CD4-positive, alpha-beta T cell (primary cell): ENCODE results near the gene FDXR. TPM values are rescaled to one million over a fixed set of nuclear protein-coding genes. Genes with fewer than 3 reads are reported as not detected.

Experiments used
- ATAC-seq: fragments of 200-7000 bp; cut with Tn5 transposase; one replicate; pipeline ENCODE4 v1.10.0; 2022; ENCODE audit warnings: mild to moderate bottlenecking; ENCODE audit not compliant: poor library complexity
- CTCF ChIA-PET: fragments of 350-600 bp; sonication (Branson Sonifier 250); formaldehyde crosslinking; loops from one replicate; lab custom pipeline; 2021; ENCODE audit warnings: antibody characterized with exemption, inconsistent platforms; lab: Charles Lee
- POLR2A ChIA-PET: fragments of 350-600 bp; sonication (Branson Sonifier 250); formaldehyde crosslinking; loops from one replicate; lab custom pipeline; 2021; ENCODE audit warnings: antibody characterized with exemption, inconsistent platforms; lab: Charles Lee
- DNase-seq, 14 experiments: peaks; one replicate each; pipeline ENCODE4 v3.0.0-alpha.2; 2013 to 2020; ENCODE audit warnings: mixed read lengths in 2 of 14
- H3K27ac ChIP-seq, 2 donors: one replicate each; pipeline versions ENCODE4 v1.5.1 to v1.7.0; 2013; ENCODE audit warnings: low read length in 2 of 2, low read depth in 1 of 2, mild to moderate bottlenecking in 1 of 2
- H3K27me3 ChIP-seq, 2 experiments: 1 replicate in 1 of 2; 2 replicates in 1 of 2; pipeline versions ENCODE4 v1.6.1 to v1.7.0; 2013; ENCODE audit warnings: low read length in 2 of 2, control low read depth in 1 of 2, mild to moderate bottlenecking in 1 of 2, moderate library complexity in 1 of 2; ENCODE audit not compliant: insufficient read depth in 2 of 2, control insufficient read depth in 1 of 2
- H3K36me3 ChIP-seq: one replicate; pipeline ENCODE4 v1.6.1; 2013; ENCODE audit warnings: low read length, control low read depth; ENCODE audit not compliant: insufficient read depth
- H3K4me1 ChIP-seq: one replicate; pipeline ENCODE4 v1.6.1; 2013; ENCODE audit warnings: low read length, control low read depth; ENCODE audit not compliant: insufficient read depth
- H3K4me3 ChIP-seq: one replicate; pipeline ENCODE4 v1.5.1; 2013; ENCODE audit warnings: mild to moderate bottlenecking, low read length, moderate library complexity
- H3K9me3 ChIP-seq, 2 experiments: 1 replicate in 1 of 2; 2 replicates in 1 of 2; pipeline versions ENCODE4 v1.6.1 to v1.7.0; 2013; ENCODE audit warnings: low read length in 2 of 2, mild to moderate bottlenecking in 2 of 2, control low read depth in 1 of 2, moderate library complexity in 1 of 2; ENCODE audit not compliant: control insufficient read depth in 1 of 2, insufficient read depth in 1 of 2
- H3K27ac Mint-ChIP-seq: one replicate; pipeline ENCODE4 v1.8.0; 2020; ENCODE audit warnings: mixed read lengths
- H3K27me3 Mint-ChIP-seq: one replicate; pipeline ENCODE4 v1.8.0; 2021; ENCODE audit warnings: mixed read lengths
- H3K36me3 Mint-ChIP-seq: one replicate; pipeline ENCODE4 v1.8.0; 2021; ENCODE audit warnings: low read depth, mixed read lengths
- H3K4me1 Mint-ChIP-seq: one replicate; pipeline ENCODE4 v1.8.0; 2021; ENCODE audit warnings: low read depth, mixed read lengths
- H3K4me3 Mint-ChIP-seq: one replicate; pipeline ENCODE4 v1.8.0; 2020; ENCODE audit warnings: mild to moderate bottlenecking, mixed read lengths
- H3K9me3 Mint-ChIP-seq: one replicate; pipeline ENCODE4 v1.8.0; 2020; ENCODE audit warnings: mixed read lengths
- intact Hi-C, 2 experiments: fragments of 100-400 bp; cut with DNase I in 1 of 2; cut with micrococcal nuclease in 1 of 2; formaldehyde crosslinking; loops; one replicate each; pipeline versions ENCODE4 v1.15.1 to v1.9.0; 2023 to 2025; cut with DNase I, micrococcal nuclease
- total RNA-seq, 174 experiments: library from RNA in 2 of 174; stranded (reverse) in 2 of 174; gene quantifications; one replicate each; pipeline ENCODE4 v1.2.3 and lab custom pipeline; 2021 to 2026
- TF ChIP-seq, protein P1 (sequence below): fragments of 200-600 bp; IDR thresholded peaks from one replicate; pipeline ENCODE4 v1.8.0; 2022; ENCODE audit warnings: antibody characterized with exemption, mild to moderate bottlenecking

Gene FDXR
- total RNA-seq, 2 experiments from 2014 or later, result 2.1 to 2.7 TPM

DNA sequence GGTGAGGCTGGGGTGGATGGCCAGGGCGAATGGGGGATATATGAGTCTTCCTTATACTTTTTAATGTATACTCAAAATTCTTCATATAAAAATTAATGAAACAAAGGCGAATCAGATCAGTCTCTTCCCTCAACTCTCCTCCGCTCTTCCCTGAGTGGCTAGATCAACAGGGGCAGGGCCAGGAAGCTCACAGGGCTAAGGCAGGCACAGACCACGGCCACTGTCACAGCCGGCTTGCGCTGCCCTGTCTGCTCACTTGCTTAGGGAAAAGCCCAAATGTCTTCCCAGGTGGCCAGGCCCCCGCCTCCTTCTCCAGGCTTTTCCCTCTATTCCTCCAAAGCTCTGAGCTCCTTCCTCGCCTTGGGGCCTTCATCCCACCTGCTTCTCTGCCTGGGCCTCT is 19.1 kb downstream of the FDXR start:
- H3K4me1 Mint-ChIP-seq, result peaks cover 5% of the 10 kb centered on the region
- CTCF ChIA-PET, result no interaction called here
- H3K27ac Mint-ChIP-seq, result no peak overlapping the region
- H3K27me3 Mint-ChIP-seq, result peaks cover 62% of the 10 kb centered on the region
- TF ChIP-seq, protein P1, sequence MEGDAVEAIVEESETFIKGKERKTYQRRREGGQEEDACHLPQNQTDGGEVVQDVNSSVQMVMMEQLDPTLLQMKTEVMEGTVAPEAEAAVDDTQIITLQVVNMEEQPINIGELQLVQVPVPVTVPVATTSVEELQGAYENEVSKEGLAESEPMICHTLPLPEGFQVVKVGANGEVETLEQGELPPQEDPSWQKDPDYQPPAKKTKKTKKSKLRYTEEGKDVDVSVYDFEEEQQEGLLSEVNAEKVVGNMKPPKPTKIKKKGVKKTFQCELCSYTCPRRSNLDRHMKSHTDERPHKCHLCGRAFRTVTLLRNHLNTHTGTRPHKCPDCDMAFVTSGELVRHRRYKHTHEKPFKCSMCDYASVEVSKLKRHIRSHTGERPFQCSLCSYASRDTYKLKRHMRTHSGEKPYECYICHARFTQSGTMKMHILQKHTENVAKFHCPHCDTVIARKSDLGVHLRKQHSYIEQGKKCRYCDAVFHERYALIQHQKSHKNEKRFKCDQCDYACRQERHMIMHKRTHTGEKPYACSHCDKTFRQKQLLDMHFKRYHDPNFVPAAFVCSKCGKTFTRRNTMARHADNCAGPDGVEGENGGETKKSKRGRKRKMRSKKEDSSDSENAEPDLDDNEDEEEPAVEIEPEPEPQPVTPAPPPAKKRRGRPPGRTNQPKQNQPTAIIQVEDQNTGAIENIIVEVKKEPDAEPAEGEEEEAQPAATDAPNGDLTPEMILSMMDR, result no peak
- H3K4me1 ChIP-seq, result peaks cover 8% of the 10 kb centered on the region
- no peak overlapping the region for H3K4me3 Mint-ChIP-seq
- H3K27me3 ChIP-seq, result peaks cover 33 to 64% of the 10 kb centered on the region in 2 experiments
- H3K9me3 ChIP-seq, result peaks cover 0 to 3% of the 10 kb centered on the region in 2 experiments
- POLR2A ChIA-PET, result no interaction called here
- no peak overlapping the region for H3K4me3 ChIP-seq
- H3K36me3 Mint-ChIP-seq, result no peaks in the 10 kb centered on the region
- DNase-seq (no peak), ATAC-seq (no peak)
- intact Hi-C loops, result loop anchor here (2.0 kb wide), 1 partner anchor 19 kb away; the partner anchor contains the start of gene FDXR (in 2 of the 2)
- no peaks in the 10 kb centered on the region for H3K9me3 Mint-ChIP-seq
- H3K36me3 ChIP-seq, result no peaks in the 10 kb centered on the region
- H3K27ac ChIP-seq, result no peak overlapping the region

DNA sequence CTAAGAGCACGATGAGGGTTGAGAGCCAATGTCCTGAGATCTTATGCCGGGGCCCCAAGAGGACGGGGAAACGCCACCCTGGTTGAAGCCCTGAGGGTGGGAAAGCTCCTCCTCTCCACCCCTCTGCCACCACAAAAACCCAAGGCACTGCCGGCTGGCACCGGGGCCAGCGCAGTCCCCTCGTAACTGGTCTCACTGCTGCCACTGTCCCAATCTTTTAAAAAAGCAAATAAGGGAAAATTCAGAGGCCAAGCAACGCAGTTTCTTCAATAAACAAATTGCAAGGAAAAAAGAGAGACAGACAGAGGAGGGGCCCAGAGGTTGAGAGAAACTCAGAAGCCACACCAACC is 19.8 kb downstream of the FDXR start:
- Mint-ChIP-seq H3K27ac (no peak overlapping the region), H3K4me1 (peaks cover 5% of the 10 kb centered on the region), H3K4me3 (peak overlapping the region; percentile 82), H3K27me3 (peaks cover 55% of the 10 kb centered on the region), H3K36me3 (no peaks in the 10 kb centered on the region), H3K9me3 (no peaks in the 10 kb centered on the region)
- H3K4me3 ChIP-seq, result peak overlapping the region; percentile 55
- no peaks in the 10 kb centered on the region for H3K36me3 ChIP-seq
- intact Hi-C loops, result loop anchor here (2.0 kb wide), 1 partner anchor 20 kb away; the partner anchor contains the start of gene FDXR (in 2 of the 2)
- H3K9me3 ChIP-seq, result peaks cover 0 to 3% of the 10 kb centered on the region in 2 experiments
- peaks cover 8% of the 10 kb centered on the region for H3K4me1 ChIP-seq
- H3K27me3 ChIP-seq, result peaks cover 31 to 60% of the 10 kb centered on the region in 2 experiments
- TF ChIP-seq, protein P1, result no peak
- no peak overlapping the region for H3K27ac ChIP-seq
- CTCF ChIA-PET, result interaction anchor here (1.3 kb wide), 1 partner anchor 9 kb away, joined by 13 read pairs; no protein-coding TSS in a partner anchor
- DNase-seq (no peak), ATAC-seq (no peak)
- POLR2A ChIA-PET, result interaction anchor here (0.7 to 1.5 kb wide), 3 partner anchors 9 to 76 kb away, joined by 3 to 10 read pairs (median 9); partner anchors contain the start of gene FDXR

DNA sequence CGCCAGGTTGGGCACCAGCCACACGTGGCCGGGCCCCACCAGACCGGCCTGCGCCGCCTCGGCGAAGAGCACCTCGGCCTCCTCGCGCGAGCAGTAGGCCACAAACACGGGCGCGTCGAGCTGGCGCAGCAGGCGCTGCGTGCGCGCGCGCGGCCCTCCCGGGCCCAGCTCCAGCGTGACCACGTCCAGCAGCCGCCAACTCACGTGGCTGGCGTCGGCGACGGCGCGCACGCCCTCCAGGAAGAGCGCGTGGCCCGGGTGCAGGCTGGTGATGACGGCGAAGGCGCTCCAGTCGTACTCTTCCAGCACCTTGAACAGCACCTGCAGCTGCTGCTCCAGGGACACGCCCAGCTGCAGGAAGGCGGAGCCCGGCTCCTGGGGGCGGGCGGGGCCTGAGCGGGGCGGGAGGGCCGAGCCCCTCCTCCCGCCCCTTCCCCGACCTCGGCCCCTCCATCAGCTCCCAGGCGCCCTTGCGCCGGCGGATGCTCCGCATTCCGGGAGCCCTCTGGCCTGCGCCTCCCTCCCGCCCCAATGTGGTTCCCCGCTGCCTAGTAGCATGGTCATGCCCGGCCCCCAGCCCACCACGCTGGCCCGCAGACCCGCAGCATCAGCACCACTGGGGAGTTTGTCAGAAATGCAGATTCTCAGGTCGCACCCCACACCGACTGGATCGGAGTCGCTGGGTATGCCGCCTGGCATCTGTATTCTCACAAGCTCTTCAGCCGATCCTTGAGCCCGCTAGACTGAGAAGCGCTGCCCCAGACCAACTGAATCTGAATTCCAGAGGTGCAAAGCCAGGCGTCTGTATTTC is 20.4 kb downstream of the FDXR start:
- intact Hi-C loops, result loop anchor here (2.0 kb wide), 1 partner anchor 20 kb away; the partner anchor contains the start of gene FDXR (in 2 of the 2)

More for the DNA sequence above, 20.4 kb downstream of the FDXR start:
- peaks cover 0 to 2% of the 10 kb centered on the region in 2 experiments for H3K9me3 ChIP-seq
- ChIA-PET CTCF (interaction anchor here (1.0 to 1.3 kb wide), 2 partner anchors 10 to 21 kb away, joined by 3 to 13 read pairs; partner anchors contain the start of gene FDXR), POLR2A (interaction anchor here (0.7 to 1.5 kb wide), 4 partner anchors 9 to 76 kb away, joined by 3 to 10 read pairs (median 7); partner anchors contain the start of gene FDXR)
- no peaks in the 10 kb centered on the region for H3K9me3 Mint-ChIP-seq
- peaks cover 5% of the 10 kb centered on the region for H3K4me1 Mint-ChIP-seq
- no peaks in the 10 kb centered on the region for H3K36me3 Mint-ChIP-seq
- peak overlapping the region; percentile 82 for H3K4me3 Mint-ChIP-seq
- H3K27me3 ChIP-seq, result peaks cover 30 to 54% of the 10 kb centered on the region in 2 experiments
- ATAC-seq, result peak; percentile 95
- no peak overlapping the region for H3K27ac Mint-ChIP-seq
- H3K4me3 ChIP-seq, result peak overlapping the region; percentile 55
- TF ChIP-seq, protein P1, result no peak
- H3K36me3 ChIP-seq, result no peaks in the 10 kb centered on the region
- H3K4me1 ChIP-seq, result peaks cover 8% of the 10 kb centered on the region
- no peak overlapping the region for H3K27ac ChIP-seq
- peak; percentile 48 to 87 (median 64) for DNase-seq
- peaks cover 50% of the 10 kb centered on the region for H3K27me3 Mint-ChIP-seq
